ENCODE results near the gene NFX1.

DNA sequence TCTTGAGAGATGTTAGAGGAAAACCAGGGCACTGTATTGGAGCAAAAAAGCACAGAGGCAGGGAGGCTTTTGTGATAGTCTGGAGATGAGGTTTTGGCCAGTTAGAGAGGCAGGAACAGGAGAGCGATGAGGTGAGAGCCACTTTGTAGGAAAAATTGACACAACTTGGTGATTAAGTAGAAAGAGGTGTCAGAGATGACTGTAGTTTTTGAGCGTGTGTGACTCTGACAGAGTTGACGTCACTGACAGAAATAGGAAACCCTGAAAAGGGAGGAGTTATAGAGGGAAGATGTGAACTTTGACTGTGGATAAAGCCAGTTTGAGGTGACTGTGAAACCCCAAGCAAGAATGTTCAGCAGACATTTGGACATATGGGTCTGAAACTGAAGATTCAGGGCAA is 15.7 kb downstream of the NFX1 start:
- no peak for TF ChIP-seq EZH2 (IDR thresholded peaks at IDR 0.05)
- no peak for TF ChIP-seq POLR2AphosphoS5 (IDR thresholded peaks at IDR 0.05; ENCODE audit: borderline replicate concordance, low read depth, low read length)
- TF ChIP-seq FOXP2 (optimal IDR thresholded peaks at IDR 0.05; ENCODE audit: control extremely low read depth, extremely low read length, insufficient read depth): no peak
